Bronchial epithelial cell (primary cell): Measurements from ENCODE around the gene SHB. TPM values are rescaled to one million over a fixed set of nuclear protein-coding genes. Genes with fewer than 3 reads are reported as not detected.
A peak's percentile ranks its signal among the peaks of the same experiment; 100 is the strongest.
"Not testable (repeated sequence)": the region's sequence is repeated elsewhere in the genome, so short reads cannot be mapped to it uniquely, and the experiment has no call there.

Experiments
- DNase-seq: peaks from one replicate; pipeline ENCODE4 v3.0.0-alpha.2; 2010; ENCODE audit warnings: low read depth
- FAIRE-seq: peaks from 2 replicates; lab custom pipeline; 2011; peaks lifted over from hg19 to GRCh38; lab: Jason Lieb, UNC
- H3K27me3 ChIP-seq: 2 replicates; pipeline ENCODE4 v1.5.1; 2011; ENCODE audit warnings: low read length; ENCODE audit not compliant: control insufficient read depth, insufficient read depth
- H3K36me3 ChIP-seq: 2 replicates; pipeline ENCODE4 v1.5.1; 2011; ENCODE audit warnings: low read length; ENCODE audit not compliant: control insufficient read depth, insufficient read depth
- H3K4me3 ChIP-seq: 2 replicates; pipeline ENCODE4 v1.5.1; 2011; ENCODE audit warnings: mild to moderate bottlenecking, low read depth, low read length, control low read depth
- total RNA-seq: library from RNA; depleted of rRNA; stranded (reverse); fragments of >200 nt; gene quantifications from 2 replicates; pipeline ENCODE4 v1.2.1, GENCODE V29; 2014
- TF ChIP-seq, protein P1 (sequence below): IDR thresholded peaks from 2 replicates; pipeline ENCODE4 v1.5.1; 2011; ENCODE audit warnings: mild to moderate bottlenecking, moderate library complexity, low read length, control low read depth, inconsistent platforms; ENCODE audit not compliant: insufficient read depth, severe bottlenecking

The SHB gene
- total RNA-seq, 1 donor from 2014 or later: 14.5 TPM

DNA sequence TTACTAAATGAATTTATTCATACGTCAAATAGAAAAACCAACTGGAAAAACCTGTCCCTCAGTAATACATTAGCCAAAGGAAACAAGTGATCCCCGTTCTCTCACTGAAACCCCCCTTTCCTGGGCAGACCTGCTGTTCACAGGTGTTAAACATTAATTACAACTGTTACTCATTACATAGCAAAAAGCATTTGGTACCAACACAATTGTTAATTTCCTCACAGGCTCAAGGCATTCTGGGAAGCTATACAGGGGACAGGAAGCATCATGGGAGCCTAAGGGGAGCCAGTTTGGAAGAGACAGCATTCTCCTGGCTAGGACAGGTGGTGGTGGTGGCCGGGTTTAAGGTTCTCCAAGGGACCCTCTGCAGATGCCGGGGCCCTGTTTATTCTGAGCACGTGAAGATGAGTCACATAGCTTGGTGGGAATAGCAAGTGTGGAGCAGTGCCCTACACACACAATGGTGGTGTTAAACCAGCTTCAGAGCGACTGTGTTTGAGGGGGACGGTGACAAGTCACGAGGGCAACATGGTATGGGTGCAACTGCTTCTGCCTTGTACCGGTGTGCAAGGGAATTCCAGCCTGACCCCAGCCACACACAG is 102.5 kb downstream of the SHB start:
- FAIRE-seq: no peak
- Histone ChIP-seq H3K4me3 (no peak overlapping the region), H3K36me3 (peaks cover 2% of the 10 kb centered on the region), H3K27me3 (no peaks in the 10 kb centered on the region)
- DNase-seq: peak; percentile 49
- TF ChIP-seq, protein P1, sequence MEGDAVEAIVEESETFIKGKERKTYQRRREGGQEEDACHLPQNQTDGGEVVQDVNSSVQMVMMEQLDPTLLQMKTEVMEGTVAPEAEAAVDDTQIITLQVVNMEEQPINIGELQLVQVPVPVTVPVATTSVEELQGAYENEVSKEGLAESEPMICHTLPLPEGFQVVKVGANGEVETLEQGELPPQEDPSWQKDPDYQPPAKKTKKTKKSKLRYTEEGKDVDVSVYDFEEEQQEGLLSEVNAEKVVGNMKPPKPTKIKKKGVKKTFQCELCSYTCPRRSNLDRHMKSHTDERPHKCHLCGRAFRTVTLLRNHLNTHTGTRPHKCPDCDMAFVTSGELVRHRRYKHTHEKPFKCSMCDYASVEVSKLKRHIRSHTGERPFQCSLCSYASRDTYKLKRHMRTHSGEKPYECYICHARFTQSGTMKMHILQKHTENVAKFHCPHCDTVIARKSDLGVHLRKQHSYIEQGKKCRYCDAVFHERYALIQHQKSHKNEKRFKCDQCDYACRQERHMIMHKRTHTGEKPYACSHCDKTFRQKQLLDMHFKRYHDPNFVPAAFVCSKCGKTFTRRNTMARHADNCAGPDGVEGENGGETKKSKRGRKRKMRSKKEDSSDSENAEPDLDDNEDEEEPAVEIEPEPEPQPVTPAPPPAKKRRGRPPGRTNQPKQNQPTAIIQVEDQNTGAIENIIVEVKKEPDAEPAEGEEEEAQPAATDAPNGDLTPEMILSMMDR: no peak

DNA sequence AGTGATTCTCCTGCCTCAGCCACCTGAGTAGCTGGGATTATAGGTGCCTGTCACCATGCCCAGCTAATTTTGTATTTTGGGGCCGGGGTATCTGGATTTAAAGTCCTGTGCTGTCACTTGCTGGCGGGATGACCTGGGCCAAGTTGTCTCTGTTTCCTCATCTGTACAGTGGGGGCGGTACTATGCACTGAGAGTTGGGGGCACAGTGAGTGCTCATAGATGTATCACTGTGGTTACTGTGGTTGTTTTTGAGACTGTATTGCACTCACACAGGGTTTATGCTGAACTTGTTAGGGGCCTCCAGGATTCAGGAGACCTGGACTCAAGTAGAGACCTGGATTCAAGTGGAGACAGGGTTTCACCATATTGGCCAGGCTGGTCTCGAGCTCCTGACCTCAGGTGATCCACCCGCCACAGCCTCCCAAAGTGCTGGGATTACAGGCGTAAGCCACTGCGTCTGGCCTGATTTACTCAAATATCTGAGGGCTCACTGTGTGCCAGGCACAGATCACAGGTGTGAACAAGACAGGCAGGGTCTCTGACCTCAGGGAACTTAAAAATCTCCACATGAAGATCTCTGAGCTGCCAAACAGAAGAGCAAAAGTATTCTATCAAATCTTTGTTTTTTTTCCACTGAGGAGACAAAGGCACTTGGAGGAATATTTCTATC is 103.2 kb downstream of the SHB start:
- not testable (repeated sequence) for DNase-seq

DNA sequence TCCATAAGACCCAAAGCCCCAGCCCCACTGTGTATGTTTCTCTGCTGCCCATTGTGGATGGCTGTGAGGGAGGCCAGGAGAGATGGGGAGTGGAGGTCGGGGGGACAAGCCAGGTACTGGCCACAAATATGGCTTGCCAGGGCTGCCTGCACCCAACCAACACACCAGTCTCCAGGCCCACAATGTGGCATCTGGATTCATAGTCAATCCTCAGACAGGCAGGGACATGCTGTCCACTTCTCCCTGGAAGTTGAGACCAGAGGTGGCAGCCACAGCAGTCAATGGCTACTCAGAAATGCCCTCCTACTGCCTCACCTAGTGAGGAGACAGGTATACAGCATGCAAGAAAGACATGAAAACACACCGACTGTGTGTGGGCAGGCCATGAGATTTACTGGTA is 103.9 kb downstream of the SHB start:
- peak; percentile 51 for DNase-seq
- FAIRE-seq: no peak

More for the DNA sequence above, 103.2 kb downstream of the SHB start:
- FAIRE-seq, H3K4me3 ChIP-seq, H3K36me3 ChIP-seq, H3K27me3 ChIP-seq: not testable (repeated sequence)

DNA sequence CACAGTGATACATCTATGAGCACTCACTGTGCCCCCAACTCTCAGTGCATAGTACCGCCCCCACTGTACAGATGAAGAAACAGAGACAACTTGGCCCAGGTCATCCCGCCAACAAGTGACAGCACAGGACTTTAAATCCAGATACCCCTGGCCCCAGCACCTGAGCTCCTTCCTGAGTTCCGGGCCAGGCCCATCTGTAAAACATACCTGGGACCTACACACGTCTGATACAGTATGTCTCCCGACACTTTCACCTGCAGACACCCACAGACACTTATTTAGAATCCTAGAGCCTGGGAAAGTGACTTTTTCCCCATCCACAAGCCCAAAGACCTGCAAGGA is 104.3 kb downstream of the SHB start:
- TF ChIP-seq, protein P1: no peak
- FAIRE-seq (no peak), DNase-seq (no peak)
- Histone ChIP-seq H3K36me3 (no peaks in the 10 kb centered on the region), H3K27me3 (no peaks in the 10 kb centered on the region), H3K4me3 (no peak overlapping the region)

More for the DNA sequence above, 103.9 kb downstream of the SHB start:
- H3K4me3 ChIP-seq: no peak overlapping the region
- H3K36me3 ChIP-seq: no peaks in the 10 kb centered on the region
- TF ChIP-seq, protein P1: no peak
- H3K27me3 ChIP-seq: no peaks in the 10 kb centered on the region

DNA sequence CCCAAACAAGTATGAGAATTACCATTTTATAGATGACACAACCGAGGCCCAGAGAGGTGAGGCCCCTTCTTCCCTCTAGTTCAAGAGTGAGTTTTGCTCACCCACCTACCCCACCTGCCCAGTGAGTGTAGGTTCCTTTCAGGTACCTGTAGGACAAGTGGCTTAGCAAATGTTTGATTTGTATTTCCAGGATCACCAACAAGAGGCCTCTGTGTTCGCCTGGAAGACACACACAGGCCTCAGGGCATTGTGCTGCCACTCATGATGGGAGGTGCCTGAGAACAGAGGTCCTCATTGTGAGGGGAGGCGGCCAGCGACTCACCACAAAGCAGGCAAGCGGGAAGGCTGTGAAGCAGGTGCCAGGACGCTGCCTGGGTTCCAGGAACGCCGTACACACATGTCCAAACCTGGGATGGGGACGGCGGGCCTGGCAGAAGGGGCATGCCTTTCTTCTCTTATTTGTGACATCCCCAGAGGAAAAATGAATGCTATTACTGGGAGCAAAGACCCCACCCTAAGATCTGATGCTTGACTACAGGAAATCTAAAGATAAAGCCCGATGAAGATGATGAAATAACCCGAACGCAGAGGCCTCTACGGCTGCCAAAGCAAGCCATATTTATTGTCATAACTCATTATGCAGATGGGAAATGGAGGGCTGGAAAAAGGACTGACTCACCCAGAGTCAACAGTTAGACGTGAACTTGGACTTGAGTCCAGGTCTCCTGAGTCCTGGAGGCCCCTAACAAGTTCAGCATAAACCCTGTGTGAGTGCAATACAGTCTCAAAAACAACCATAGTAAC is 104.9 kb downstream of the SHB start:
- DNase-seq (peak; percentile 89), FAIRE-seq (no peak)
- Histone ChIP-seq H3K36me3 (no peaks in the 10 kb centered on the region), H3K27me3 (no peaks in the 10 kb centered on the region), H3K4me3 (no peak overlapping the region)
- TF ChIP-seq, protein P1: no peak

DNA sequence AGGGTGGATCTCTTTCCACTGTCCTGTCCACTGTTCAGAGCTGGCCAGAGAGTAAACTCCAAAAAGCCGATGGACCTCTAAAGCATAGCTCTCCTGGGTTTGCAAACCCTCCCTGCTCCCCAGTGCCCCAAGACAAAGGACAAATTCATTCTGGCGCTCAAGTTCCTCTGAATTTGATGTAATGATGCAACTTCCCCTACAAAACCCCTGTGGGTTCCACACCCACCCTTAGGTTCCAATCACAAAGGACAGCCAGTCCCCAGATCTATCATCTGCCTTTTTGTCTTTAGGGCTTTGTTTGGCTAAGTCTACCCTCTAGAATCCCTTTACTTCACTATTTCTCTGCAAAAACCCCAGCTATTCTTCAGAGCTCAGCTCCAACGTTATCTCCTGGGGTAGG is 107.7 kb downstream of the SHB start:
- TF ChIP-seq, protein P1: no peak
- no peaks in the 10 kb centered on the region for H3K36me3 ChIP-seq
- FAIRE-seq: no peak
- no peaks in the 10 kb centered on the region for H3K27me3 ChIP-seq
- no peak overlapping the region for H3K4me3 ChIP-seq
- no peak for DNase-seq
